Measurements from ENCODE around the gene CR1L. TPM values are rescaled to one million over a fixed set of nuclear protein-coding genes. Genes with fewer than 3 reads are reported as not detected.
"Not testable (repeated sequence)": the region's sequence is repeated elsewhere in the genome, so short reads cannot be mapped to it uniquely, and the experiment has no call there.

CR1L gene
- total RNA-seq, 1 experiment from 2014 or later: not detected

- Histone ChIP-seq H3K27ac (no peak overlapping the region), H4K20me1 (ENCODE audit: insufficient read depth) (no peaks in the 10 kb centered on the region), H3K9me2 (ENCODE audit: insufficient read depth) (no peaks in the 10 kb centered on the region), H2AFZ (no peak overlapping the region), H3K9me3 (ENCODE audit: insufficient read depth, low read depth) (no peaks in the 10 kb centered on the region), H3K4me1 (replicated peaks; ENCODE audit: insufficient read depth) (no peaks in the 10 kb centered on the region), H3K4me3 (no peak overlapping the region), H3K36me3 (ENCODE audit: low read depth) (peaks cover 56% of the 10 kb centered on the region), H3F3A (ENCODE audit: insufficient read depth, low read depth) (0 out of 2 replicates have a peak, but pooled peaks cover 6% of the 10 kb centered on the region), H3K4me2 (no peak overlapping the region), H3K79me2 (ENCODE audit: low read depth) (peaks cover 16% of the 10 kb centered on the region; the same call in 1 of the 2 replicates), H3K27me3 (ENCODE audit: insufficient read depth, low read depth) (no peaks in the 10 kb centered on the region)
- ChIA-PET POLR2A (ENCODE audit: unreplicated experiment) (no interaction called here), CTCF (no interaction called here)
- intact Hi-C loops (cut with micrococcal nuclease; ENCODE audit: unreplicated experiment): no loop called here
- no TSS peak for BruUV-seq (replicated peaks)
- TF ChIP-seq EZH2 (IDR thresholded peaks at IDR 0.05; ENCODE audit: low read depth): no peak
- TF ChIP-seq, protein P1, sequence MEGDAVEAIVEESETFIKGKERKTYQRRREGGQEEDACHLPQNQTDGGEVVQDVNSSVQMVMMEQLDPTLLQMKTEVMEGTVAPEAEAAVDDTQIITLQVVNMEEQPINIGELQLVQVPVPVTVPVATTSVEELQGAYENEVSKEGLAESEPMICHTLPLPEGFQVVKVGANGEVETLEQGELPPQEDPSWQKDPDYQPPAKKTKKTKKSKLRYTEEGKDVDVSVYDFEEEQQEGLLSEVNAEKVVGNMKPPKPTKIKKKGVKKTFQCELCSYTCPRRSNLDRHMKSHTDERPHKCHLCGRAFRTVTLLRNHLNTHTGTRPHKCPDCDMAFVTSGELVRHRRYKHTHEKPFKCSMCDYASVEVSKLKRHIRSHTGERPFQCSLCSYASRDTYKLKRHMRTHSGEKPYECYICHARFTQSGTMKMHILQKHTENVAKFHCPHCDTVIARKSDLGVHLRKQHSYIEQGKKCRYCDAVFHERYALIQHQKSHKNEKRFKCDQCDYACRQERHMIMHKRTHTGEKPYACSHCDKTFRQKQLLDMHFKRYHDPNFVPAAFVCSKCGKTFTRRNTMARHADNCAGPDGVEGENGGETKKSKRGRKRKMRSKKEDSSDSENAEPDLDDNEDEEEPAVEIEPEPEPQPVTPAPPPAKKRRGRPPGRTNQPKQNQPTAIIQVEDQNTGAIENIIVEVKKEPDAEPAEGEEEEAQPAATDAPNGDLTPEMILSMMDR (conservative IDR thresholded peaks at IDR 0.05): no peak
- DNase-seq: no peak
Observed at GRCh38 chr1:207766569-207766968, 121.6 kb downstream of the CR1L start.

DNA sequence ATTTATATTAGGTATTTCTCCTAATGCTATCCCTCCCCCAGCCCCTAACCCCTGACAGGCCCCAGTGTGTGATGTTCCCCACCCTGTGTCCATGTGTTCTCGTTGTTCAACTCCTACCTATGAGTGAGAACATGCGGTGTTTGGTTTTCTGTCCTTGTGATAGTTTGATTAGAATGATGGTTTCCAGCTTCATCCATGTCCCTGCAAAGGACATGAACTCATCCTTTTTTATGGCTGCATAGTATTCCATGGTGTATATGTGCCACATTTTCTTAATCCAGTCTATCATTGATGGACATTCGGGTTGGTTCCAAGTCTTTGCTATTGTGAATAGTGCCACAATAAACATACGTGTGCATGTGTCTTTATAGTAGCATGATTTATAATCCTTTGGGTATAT lies 125.6 kb downstream of the CR1L start:
- H3K27me3 ChIP-seq (ENCODE audit: insufficient read depth, low read depth); H3K4me2 ChIP-seq; H2AFZ ChIP-seq; POLR2A ChIA-PET (ENCODE audit: unreplicated experiment); BruUV-seq (replicated peaks); H3K9me3 ChIP-seq (ENCODE audit: insufficient read depth, low read depth); DNase-seq; H3K9me2 ChIP-seq (ENCODE audit: insufficient read depth); H3F3A ChIP-seq (ENCODE audit: insufficient read depth, low read depth); intact Hi-C loops (cut with micrococcal nuclease; ENCODE audit: unreplicated experiment); H3K4me1 ChIP-seq (replicated peaks; ENCODE audit: insufficient read depth); H3K27ac ChIP-seq; CTCF ChIA-PET; H3K4me3 ChIP-seq: not testable (repeated sequence)
- Histone ChIP-seq H3K79me2 (ENCODE audit: low read depth) (peaks cover 32% of the 10 kb centered on the region), H3K36me3 (ENCODE audit: low read depth) (peaks cover 43% of the 10 kb centered on the region), H4K20me1 (ENCODE audit: insufficient read depth) (peaks cover 11% of the 10 kb centered on the region; the same call in 1 of the 2 replicates)

Other genes starting within 250 kb of the CR1L start
- gene CR2, start 190.8 kb upstream of the CR1L start, total RNA-seq (2021): 0.88 and 4.3 TPM in 2 replicates
- gene CR1, start 149.0 kb upstream of the CR1L start, total RNA-seq (2021): not detected in 2 replicates
- gene CD46, start 106.9 kb downstream of the CR1L start, total RNA-seq (2021): 149 and 214 TPM in 2 replicates

Measured in PC-9 (cell line).